ENCODE measurements around the gene THADA.
"Not testable (repeated sequence)": the region's sequence is repeated elsewhere in the genome, so short reads cannot be mapped to it uniquely, and the experiment has no call there.

THADA gene

GRCh38 chr2:43387092-43388062 is 208.5 kb downstream of the THADA start:
- Histone ChIP-seq H3K79me2 (ENCODE audit: insufficient read depth, low read length) (no peaks in the 10 kb centered on the region), H3K36me3 (ENCODE audit: insufficient read depth, low read length) (no peaks in the 10 kb centered on the region; the same call in 1 of the 2 replicates), H3K4me1 (ENCODE audit: insufficient read depth, low read length) (no peaks in the 10 kb centered on the region), H3K27ac (ENCODE audit: low read length) (no peak overlapping the region), H3K9ac (ENCODE audit: low read depth, low read length) (no peak overlapping the region), H3K4me2 (ENCODE audit: insufficient read depth, low read length) (no peak overlapping the region), H3K9me3 (ENCODE audit: insufficient read depth, low read length, severe bottlenecking) (no peaks in the 10 kb centered on the region), H3K4me3 (ENCODE audit: low read depth in 1 of 2, low read length in 2 of 2) (no peak overlapping the region), H3K27me3 (ENCODE audit: insufficient read depth, low read length, poor library complexity) (no peaks in the 10 kb centered on the region), H2AFZ (ENCODE audit: low read depth, low read length) (no peak overlapping the region), H4K20me1 (ENCODE audit: insufficient read depth, low read length) (no peaks in the 10 kb centered on the region)
- ATAC-seq (ENCODE audit: insufficient read depth, low read depth) (no peak), DNase-seq (no peak)
- TF ChIP-seq EZH2 (IDR thresholded peaks at IDR 0.05; ENCODE audit: borderline replicate concordance, low read depth, low read length, severe bottlenecking) (no peak), CTCF (IDR thresholded peaks at IDR 0.05; ENCODE audit: borderline replicate concordance, extremely low read depth, low read length, poor library complexity, severe bottlenecking) (no peak)

- H3K79me2 ChIP-seq (ENCODE audit: insufficient read depth, low read length); H3K27me3 ChIP-seq (ENCODE audit: insufficient read depth, low read length, poor library complexity); H3K27ac ChIP-seq (ENCODE audit: low read length); H3K9ac ChIP-seq (ENCODE audit: low read depth, low read length); DNase-seq; H4K20me1 ChIP-seq (ENCODE audit: insufficient read depth, low read length); H3K36me3 ChIP-seq (ENCODE audit: insufficient read depth, low read length); H2AFZ ChIP-seq (ENCODE audit: low read depth, low read length); H3K4me2 ChIP-seq (ENCODE audit: insufficient read depth, low read length); H3K4me3 ChIP-seq (ENCODE audit: low read depth in 1 of 2, low read length in 2 of 2); H3K4me1 ChIP-seq (ENCODE audit: insufficient read depth, low read length); H3K9me3 ChIP-seq (ENCODE audit: insufficient read depth, low read length, severe bottlenecking); ATAC-seq (ENCODE audit: insufficient read depth, low read depth): not testable (repeated sequence)
Observed at GRCh38 chr2:43386679-43387078, 209.2 kb downstream of the THADA start.

GRCh38 chr2:43384143-43384542 is 211.7 kb downstream of the THADA start:
- Histone ChIP-seq H3K4me2 (ENCODE audit: insufficient read depth, low read length) (no peak overlapping the region), H3K79me2 (ENCODE audit: insufficient read depth, low read length) (no peaks in the 10 kb centered on the region), H4K20me1 (ENCODE audit: insufficient read depth, low read length) (no peaks in the 10 kb centered on the region), H3K4me1 (ENCODE audit: insufficient read depth, low read length) (no peaks in the 10 kb centered on the region), H3K27me3 (ENCODE audit: insufficient read depth, low read length, poor library complexity) (no peaks in the 10 kb centered on the region), H3K4me3 (ENCODE audit: low read depth in 1 of 2, low read length in 2 of 2) (no peak overlapping the region), H3K27ac (ENCODE audit: low read length) (no peak overlapping the region), H3K36me3 (ENCODE audit: insufficient read depth, low read length) (peaks cover 4% of the 10 kb centered on the region; the same call in 1 of the 2 replicates), H3K9ac (ENCODE audit: low read depth, low read length) (no peak overlapping the region), H3K9me3 (ENCODE audit: insufficient read depth, low read length, severe bottlenecking) (no peaks in the 10 kb centered on the region), H2AFZ (ENCODE audit: low read depth, low read length) (no peak overlapping the region)
- TF ChIP-seq CTCF (IDR thresholded peaks at IDR 0.05; ENCODE audit: borderline replicate concordance, extremely low read depth, low read length, poor library complexity, severe bottlenecking) (no peak), EZH2 (IDR thresholded peaks at IDR 0.05; ENCODE audit: borderline replicate concordance, low read depth, low read length, severe bottlenecking) (no peak)
- DNase-seq, result no peak
- no peak for ATAC-seq (ENCODE audit: insufficient read depth, low read depth)

GRCh38 chr2:43383533-43383932 is 212.3 kb downstream of the THADA start:
- ATAC-seq (ENCODE audit: insufficient read depth, low read depth) (no peak), DNase-seq (no peak)
- H3K27me3 ChIP-seq (ENCODE audit: insufficient read depth, low read length, poor library complexity), result no peaks in the 10 kb centered on the region
- no peak overlapping the region for H3K9ac ChIP-seq (ENCODE audit: low read depth, low read length)
- H3K4me1 ChIP-seq (ENCODE audit: insufficient read depth, low read length), result no peaks in the 10 kb centered on the region
- H4K20me1 ChIP-seq (ENCODE audit: insufficient read depth, low read length), result no peaks in the 10 kb centered on the region
- H3K79me2 ChIP-seq (ENCODE audit: insufficient read depth, low read length), result no peaks in the 10 kb centered on the region
- peaks cover 4% of the 10 kb centered on the region; the same call in 1 of the 2 replicates for H3K36me3 ChIP-seq (ENCODE audit: insufficient read depth, low read length)
- no peak overlapping the region for H2AFZ ChIP-seq (ENCODE audit: low read depth, low read length)
- H3K4me3 ChIP-seq (ENCODE audit: low read depth in 1 of 2, low read length in 2 of 2), result no peak overlapping the region
- no peak overlapping the region for H3K4me2 ChIP-seq (ENCODE audit: insufficient read depth, low read length)
- H3K27ac ChIP-seq (ENCODE audit: low read length), result no peak overlapping the region
- TF ChIP-seq EZH2 (IDR thresholded peaks at IDR 0.05; ENCODE audit: borderline replicate concordance, low read depth, low read length, severe bottlenecking) (no peak), CTCF (IDR thresholded peaks at IDR 0.05; ENCODE audit: borderline replicate concordance, extremely low read depth, low read length, poor library complexity, severe bottlenecking) (no peak)
- H3K9me3 ChIP-seq (ENCODE audit: insufficient read depth, low read length, severe bottlenecking), result no peaks in the 10 kb centered on the region
